SK-N-SH treated with all-trans-retinoic acid at 6 μM for 48 hours (cell line): Measurements from ENCODE around the gene SESN3.

Source experiments
- ATAC-seq: fragments of 200-7000 bp; cut with Tn5 transposase; 3 replicates; pipeline ENCODE4 v1.9.1; 2020; ENCODE audit warnings: mild to moderate bottlenecking, moderate library complexity
- ARNTL ChIP-seq: fragments of 450-650 bp; formaldehyde crosslinking; IDR thresholded peaks from 2 replicates; pipeline ENCODE4 v1.5.0; 2020; ENCODE audit warnings: low read depth, mild to moderate bottlenecking, moderate library complexity, borderline replicate concordance
- BACH2 ChIP-seq: fragments of 250-450 bp; sonication (Bioruptor Pico); IDR thresholded peaks from 2 replicates; pipeline ENCODE4 v1.9.0; 2021; ENCODE audit warnings: mild to moderate bottlenecking, borderline replicate concordance
- CSDC2 ChIP-seq: fragments of 250-450 bp; sonication (Bioruptor Pico); IDR thresholded peaks from 2 replicates; pipeline ENCODE4 v1.5.0; 2020; ENCODE audit warnings: mild to moderate bottlenecking, moderate library complexity
- ESRRG ChIP-seq: fragments of 250-450 bp; sonication (Bioruptor Pico); IDR thresholded peaks from 2 replicates; pipeline ENCODE4 v1.6.1; 2021; ENCODE audit warnings: mild to moderate bottlenecking
- GLIS3 ChIP-seq: fragments of 250-450 bp; sonication (Bioruptor Pico); IDR thresholded peaks from 2 replicates; pipeline ENCODE4 v1.5.0; 2020; ENCODE audit warnings: mild to moderate bottlenecking, moderate library complexity
- ISL1 ChIP-seq: fragments of 250-450 bp; sonication (Bioruptor Pico); IDR thresholded peaks from 2 replicates; pipeline ENCODE4 v2.1.2; 2022; ENCODE audit warnings: mild to moderate bottlenecking, moderate library complexity
- OSR1 ChIP-seq: fragments of 250-450 bp; sonication (Bioruptor Pico); IDR thresholded peaks from 2 replicates; pipeline ENCODE4 v1.8.0; 2022; ENCODE audit warnings: moderate library complexity, mild to moderate bottlenecking, inconsistent platforms
- PPARA ChIP-seq: fragments of 250-450 bp; sonication (Bioruptor Pico); IDR thresholded peaks from 2 replicates; pipeline ENCODE4 v1.5.0; 2020; ENCODE audit warnings: mild to moderate bottlenecking, borderline replicate concordance
- RARB ChIP-seq: fragments of 250-450 bp; sonication (Bioruptor Pico); IDR thresholded peaks from 2 replicates; pipeline ENCODE4 v1.8.0; 2021; ENCODE audit warnings: mild to moderate bottlenecking, moderate library complexity
- SNAI2 ChIP-seq: fragments of 250-450 bp; sonication (Bioruptor Pico); IDR thresholded peaks from 2 replicates; pipeline ENCODE4 v1.5.0; 2020; ENCODE audit warnings: mild to moderate bottlenecking, moderate library complexity
- TCF4 ChIP-seq: fragments of 250-450 bp; sonication (Bioruptor Pico); IDR thresholded peaks from 2 replicates; pipeline ENCODE4 v1.8.0; 2021; ENCODE audit warnings: mild to moderate bottlenecking, moderate library complexity, borderline replicate concordance
- TOX ChIP-seq: fragments of 250-450 bp; sonication (Bioruptor Pico); IDR thresholded peaks from 2 replicates; pipeline ENCODE4 v1.8.0; 2021; ENCODE audit warnings: mild to moderate bottlenecking, moderate library complexity, borderline replicate concordance
- ZC3H10 ChIP-seq: fragments of 250-450 bp; sonication (Bioruptor Pico); IDR thresholded peaks from 2 replicates; pipeline ENCODE4 v1.5.1; 2021; ENCODE audit warnings: mild to moderate bottlenecking, moderate library complexity
- ZFP3 ChIP-seq: fragments of 250-450 bp; sonication (Bioruptor Pico); IDR thresholded peaks from 2 replicates; pipeline ENCODE4 v1.5.0; 2020; ENCODE audit warnings: mild to moderate bottlenecking, moderate library complexity
- ZFP30 ChIP-seq: fragments of 450-650 bp; formaldehyde crosslinking; IDR thresholded peaks from 2 replicates; pipeline ENCODE4 v1.5.0; 2022; ENCODE audit warnings: mild to moderate bottlenecking, moderate library complexity
- ZNF565 ChIP-seq: fragments of 450-650 bp; formaldehyde crosslinking; conservative IDR thresholded peaks from 2 replicates; pipeline ENCODE4 v1.5.0; 2020; ENCODE audit warnings: low read depth, mild to moderate bottlenecking, moderate library complexity
- ZNF70 ChIP-seq: fragments of 450-650 bp; formaldehyde crosslinking; IDR thresholded peaks from 2 replicates; pipeline ENCODE4 v1.5.0; 2020; ENCODE audit warnings: mild to moderate bottlenecking, moderate library complexity
- TF ChIP-seq, protein P1 (sequence below): fragments of 250-450 bp; sonication (Bioruptor Pico); IDR thresholded peaks from 2 replicates; pipeline ENCODE4 v1.8.0; 2020; ENCODE audit warnings: mild to moderate bottlenecking, moderate library complexity, borderline replicate concordance
- TF ChIP-seq, protein P2 (sequence below): fragments of 250-450 bp; sonication (Bioruptor Pico); IDR thresholded peaks from 2 replicates; pipeline ENCODE4 v1.5.0; 2020; ENCODE audit warnings: mild to moderate bottlenecking, moderate library complexity
- TF ChIP-seq, protein P3 (sequence below): fragments of 250-450 bp; sonication (Bioruptor Pico); IDR thresholded peaks from 2 replicates; pipeline ENCODE4 v1.5.1; 2021; ENCODE audit warnings: mild to moderate bottlenecking, moderate library complexity
- TF ChIP-seq, protein P4 (sequence below): fragments of 250-450 bp; sonication (Bioruptor Pico); IDR thresholded peaks from 2 replicates; pipeline ENCODE4 v1.8.0; 2021; ENCODE audit warnings: low read depth, mild to moderate bottlenecking, moderate library complexity, borderline replicate concordance
- TF ChIP-seq, protein P5 (sequence below): fragments of 250-450 bp; sonication (Bioruptor Pico); IDR thresholded peaks from 2 replicates; pipeline ENCODE4 v1.5.1; 2020; ENCODE audit warnings: low read depth, mild to moderate bottlenecking, moderate library complexity

Gene SESN3

DNA sequence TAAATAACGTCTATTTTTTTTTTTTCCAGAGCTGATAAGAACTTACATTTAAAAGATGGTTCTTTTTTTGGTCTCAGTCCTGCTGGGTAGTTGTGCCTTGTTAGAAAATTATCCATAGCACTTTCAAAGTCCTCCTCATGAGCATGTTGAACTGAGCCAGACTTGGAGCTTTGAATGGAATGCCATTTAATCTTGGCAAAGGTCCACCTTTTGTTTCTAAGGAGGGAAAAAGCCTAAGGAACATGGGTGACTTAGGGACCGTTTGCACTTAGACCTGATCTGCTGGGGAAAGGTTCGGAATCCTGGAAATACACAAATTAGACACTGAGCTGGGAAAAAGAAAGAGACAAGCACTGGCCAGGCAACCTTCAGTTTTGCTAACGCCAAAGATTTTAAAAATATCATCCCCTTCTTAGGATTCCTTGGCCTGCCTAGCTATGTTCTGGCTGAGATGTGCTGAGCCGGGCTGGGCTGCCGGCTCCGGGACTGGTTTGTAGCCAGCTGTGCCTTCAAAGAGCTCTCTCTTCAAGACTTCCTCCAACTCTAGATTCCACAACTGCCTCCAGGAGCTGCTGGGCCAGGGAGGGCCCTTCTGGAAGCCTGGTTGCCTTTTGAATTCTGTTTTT is 74.0 kb downstream of the SESN3 start:
- no peak for ATAC-seq

DNA sequence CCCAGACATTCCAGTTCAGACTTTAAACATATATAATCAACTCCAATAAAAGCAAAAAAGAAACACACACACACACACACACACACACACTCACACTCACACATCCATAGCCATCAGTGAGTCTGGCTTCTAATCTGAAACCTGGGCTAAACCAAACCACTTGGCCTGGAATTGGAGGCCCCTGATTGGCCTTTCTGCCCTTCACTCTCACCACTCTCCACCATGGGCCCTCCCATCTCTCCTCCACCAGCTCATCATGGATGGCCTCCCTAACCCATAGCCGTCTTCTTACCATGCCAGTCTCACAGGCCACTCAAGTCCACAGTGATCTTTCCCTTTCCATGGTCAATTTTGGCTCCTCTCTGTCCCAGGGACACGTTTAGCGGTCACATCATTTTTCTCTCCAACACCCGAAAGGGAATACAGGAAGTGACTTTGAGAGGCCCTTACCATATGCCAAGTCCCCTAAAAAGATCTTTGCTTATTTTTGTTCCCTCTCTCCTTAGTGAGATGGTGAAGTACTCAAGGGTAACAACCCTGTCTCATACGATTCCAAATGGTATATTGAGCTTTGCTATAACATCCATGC is 74.8 kb downstream of the SESN3 start:
- no peak for ATAC-seq
- no peak for TF ChIP-seq ARNTL
- TF ChIP-seq ZFP30 (CRISPR knock-in tag): no peak
- no peak for TF ChIP-seq CSDC2 (CRISPR knock-in tag)
- TF ChIP-seq, protein P1, sequence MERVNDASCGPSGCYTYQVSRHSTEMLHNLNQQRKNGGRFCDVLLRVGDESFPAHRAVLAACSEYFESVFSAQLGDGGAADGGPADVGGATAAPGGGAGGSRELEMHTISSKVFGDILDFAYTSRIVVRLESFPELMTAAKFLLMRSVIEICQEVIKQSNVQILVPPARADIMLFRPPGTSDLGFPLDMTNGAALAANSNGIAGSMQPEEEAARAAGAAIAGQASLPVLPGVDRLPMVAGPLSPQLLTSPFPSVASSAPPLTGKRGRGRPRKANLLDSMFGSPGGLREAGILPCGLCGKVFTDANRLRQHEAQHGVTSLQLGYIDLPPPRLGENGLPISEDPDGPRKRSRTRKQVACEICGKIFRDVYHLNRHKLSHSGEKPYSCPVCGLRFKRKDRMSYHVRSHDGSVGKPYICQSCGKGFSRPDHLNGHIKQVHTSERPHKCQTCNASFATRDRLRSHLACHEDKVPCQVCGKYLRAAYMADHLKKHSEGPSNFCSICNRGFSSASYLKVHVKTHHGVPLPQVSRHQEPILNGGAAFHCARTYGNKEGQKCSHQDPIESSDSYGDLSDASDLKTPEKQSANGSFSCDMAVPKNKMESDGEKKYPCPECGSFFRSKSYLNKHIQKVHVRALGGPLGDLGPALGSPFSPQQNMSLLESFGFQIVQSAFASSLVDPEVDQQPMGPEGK: no peak

More for the DNA sequence above, 74.0 kb downstream of the SESN3 start:
- TF ChIP-seq OSR1 (no peak), PPARA (CRISPR knock-in tag) (no peak), TOX (CRISPR knock-in tag) (no peak), ZC3H10 (CRISPR knock-in tag) (no peak), ISL1 (CRISPR knock-in tag) (no peak), ZNF70 (CRISPR knock-in tag) (no peak), ZFP3 (CRISPR knock-in tag) (no peak), ARNTL (no peak), ZFP30 (CRISPR knock-in tag) (no peak), BACH2 (no peak), GLIS3 (CRISPR knock-in tag) (no peak), RARB (CRISPR knock-in tag) (no peak), CSDC2 (CRISPR knock-in tag) (no peak), SNAI2 (no peak)
- TF ChIP-seq, protein P2, sequence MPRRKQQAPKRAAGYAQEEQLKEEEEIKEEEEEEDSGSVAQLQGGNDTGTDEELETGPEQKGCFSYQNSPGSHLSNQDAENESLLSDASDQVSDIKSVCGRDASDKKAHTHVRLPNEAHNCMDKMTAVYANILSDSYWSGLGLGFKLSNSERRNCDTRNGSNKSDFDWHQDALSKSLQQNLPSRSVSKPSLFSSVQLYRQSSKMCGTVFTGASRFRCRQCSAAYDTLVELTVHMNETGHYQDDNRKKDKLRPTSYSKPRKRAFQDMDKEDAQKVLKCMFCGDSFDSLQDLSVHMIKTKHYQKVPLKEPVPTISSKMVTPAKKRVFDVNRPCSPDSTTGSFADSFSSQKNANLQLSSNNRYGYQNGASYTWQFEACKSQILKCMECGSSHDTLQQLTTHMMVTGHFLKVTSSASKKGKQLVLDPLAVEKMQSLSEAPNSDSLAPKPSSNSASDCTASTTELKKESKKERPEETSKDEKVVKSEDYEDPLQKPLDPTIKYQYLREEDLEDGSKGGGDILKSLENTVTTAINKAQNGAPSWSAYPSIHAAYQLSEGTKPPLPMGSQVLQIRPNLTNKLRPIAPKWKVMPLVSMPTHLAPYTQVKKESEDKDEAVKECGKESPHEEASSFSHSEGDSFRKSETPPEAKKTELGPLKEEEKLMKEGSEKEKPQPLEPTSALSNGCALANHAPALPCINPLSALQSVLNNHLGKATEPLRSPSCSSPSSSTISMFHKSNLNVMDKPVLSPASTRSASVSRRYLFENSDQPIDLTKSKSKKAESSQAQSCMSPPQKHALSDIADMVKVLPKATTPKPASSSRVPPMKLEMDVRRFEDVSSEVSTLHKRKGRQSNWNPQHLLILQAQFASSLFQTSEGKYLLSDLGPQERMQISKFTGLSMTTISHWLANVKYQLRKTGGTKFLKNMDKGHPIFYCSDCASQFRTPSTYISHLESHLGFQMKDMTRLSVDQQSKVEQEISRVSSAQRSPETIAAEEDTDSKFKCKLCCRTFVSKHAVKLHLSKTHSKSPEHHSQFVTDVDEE: no peak
- TF ChIP-seq, protein P3, sequence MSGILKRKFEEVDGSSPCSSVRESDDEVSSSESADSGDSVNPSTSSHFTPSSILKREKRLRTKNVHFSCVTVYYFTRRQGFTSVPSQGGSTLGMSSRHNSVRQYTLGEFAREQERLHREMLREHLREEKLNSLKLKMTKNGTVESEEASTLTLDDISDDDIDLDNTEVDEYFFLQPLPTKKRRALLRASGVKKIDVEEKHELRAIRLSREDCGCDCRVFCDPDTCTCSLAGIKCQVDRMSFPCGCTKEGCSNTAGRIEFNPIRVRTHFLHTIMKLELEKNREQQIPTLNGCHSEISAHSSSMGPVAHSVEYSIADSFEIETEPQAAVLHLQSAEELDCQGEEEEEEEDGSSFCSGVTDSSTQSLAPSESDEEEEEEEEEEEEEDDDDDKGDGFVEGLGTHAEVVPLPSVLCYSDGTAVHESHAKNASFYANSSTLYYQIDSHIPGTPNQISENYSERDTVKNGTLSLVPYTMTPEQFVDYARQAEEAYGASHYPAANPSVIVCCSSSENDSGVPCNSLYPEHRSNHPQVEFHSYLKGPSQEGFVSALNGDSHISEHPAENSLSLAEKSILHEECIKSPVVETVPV: no peak
- TF ChIP-seq, protein P4, sequence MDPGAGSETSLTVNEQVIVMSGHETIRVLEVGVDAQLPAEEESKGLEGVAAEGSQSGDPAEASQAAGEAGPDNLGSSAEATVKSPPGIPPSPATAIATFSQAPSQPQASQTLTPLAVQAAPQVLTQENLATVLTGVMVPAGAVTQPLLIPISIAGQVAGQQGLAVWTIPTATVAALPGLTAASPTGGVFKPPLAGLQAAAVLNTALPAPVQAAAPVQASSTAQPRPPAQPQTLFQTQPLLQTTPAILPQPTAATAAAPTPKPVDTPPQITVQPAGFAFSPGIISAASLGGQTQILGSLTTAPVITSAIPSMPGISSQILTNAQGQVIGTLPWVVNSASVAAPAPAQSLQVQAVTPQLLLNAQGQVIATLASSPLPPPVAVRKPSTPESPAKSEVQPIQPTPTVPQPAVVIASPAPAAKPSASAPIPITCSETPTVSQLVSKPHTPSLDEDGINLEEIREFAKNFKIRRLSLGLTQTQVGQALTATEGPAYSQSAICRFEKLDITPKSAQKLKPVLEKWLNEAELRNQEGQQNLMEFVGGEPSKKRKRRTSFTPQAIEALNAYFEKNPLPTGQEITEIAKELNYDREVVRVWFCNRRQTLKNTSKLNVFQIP (CRISPR knock-in tag): no peak
- TF ChIP-seq, protein P1: no peak

DNA sequence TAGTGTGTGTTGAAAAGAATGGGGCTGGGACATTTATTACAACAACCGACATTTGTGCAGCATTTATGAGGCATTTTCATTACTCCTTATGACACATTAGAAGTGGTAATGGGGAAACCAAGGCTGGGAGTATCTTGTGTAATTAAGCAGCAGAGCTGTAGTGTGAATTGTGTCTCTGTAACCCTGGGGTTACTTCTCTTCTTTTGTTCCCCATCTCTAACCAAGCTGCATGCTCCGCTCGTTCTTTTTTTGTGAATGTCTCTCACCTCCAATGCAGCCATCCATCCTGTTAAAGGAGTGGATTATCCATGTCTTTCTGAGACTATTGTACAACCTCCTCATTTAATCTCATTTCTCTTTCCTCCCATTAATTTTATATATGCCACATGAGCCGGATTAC is 75.6 kb downstream of the SESN3 start:
- no peak for ATAC-seq
- TF ChIP-seq ZNF565 (CRISPR knock-in tag) (no peak), ZFP30 (CRISPR knock-in tag) (no peak), TOX (CRISPR knock-in tag) (no peak), ZFP3 (CRISPR knock-in tag) (no peak), ESRRG (no peak), ARNTL (no peak), CSDC2 (CRISPR knock-in tag) (no peak), TCF4 (no peak)
- TF ChIP-seq, protein P5, sequence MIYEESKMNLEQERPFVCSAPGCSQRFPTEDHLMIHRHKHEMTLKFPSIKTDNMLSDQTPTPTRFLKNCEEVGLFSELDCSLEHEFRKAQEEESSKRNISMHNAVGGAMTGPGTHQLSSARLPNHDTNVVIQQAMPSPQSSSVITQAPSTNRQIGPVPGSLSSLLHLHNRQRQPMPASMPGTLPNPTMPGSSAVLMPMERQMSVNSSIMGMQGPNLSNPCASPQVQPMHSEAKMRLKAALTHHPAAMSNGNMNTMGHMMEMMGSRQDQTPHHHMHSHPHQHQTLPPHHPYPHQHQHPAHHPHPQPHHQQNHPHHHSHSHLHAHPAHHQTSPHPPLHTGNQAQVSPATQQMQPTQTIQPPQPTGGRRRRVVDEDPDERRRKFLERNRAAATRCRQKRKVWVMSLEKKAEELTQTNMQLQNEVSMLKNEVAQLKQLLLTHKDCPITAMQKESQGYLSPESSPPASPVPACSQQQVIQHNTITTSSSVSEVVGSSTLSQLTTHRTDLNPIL (CRISPR knock-in tag): no peak
- TF ChIP-seq, protein P3: no peak
